Endothelial cell of umbilical vein (primary cell): ENCODE measurements around the gene HSFX1. TPM values are rescaled to one million over a fixed set of nuclear protein-coding genes. Genes with fewer than 3 reads are reported as not detected.
"Not testable (repeated sequence)": the region's sequence is repeated elsewhere in the genome, so short reads cannot be mapped to it uniquely, and the experiment has no call there.

Source experiments
- BruUV-seq: library from RNA; stranded (reverse); fragments of 400-500 nt; replicated peaks from 2 replicates; lab custom pipeline; 2021; lab: Mats Ljungman, UMichigan
- CTCF ChIA-PET: fragments of 300-600, 350-600 bp; sonication (Branson Sonifier 250); formaldehyde crosslinking; loops from one replicate; lab custom pipeline; 2021; ENCODE audit warnings: antibody characterized with exemption, inconsistent platforms; lab: Charles Lee
- POLR2A ChIA-PET: fragments of 300-600, 350-600 bp; sonication (Branson Sonifier 250); formaldehyde crosslinking; loops from one replicate; lab custom pipeline; 2021; ENCODE audit warnings: antibody characterized with exemption, inconsistent platforms; lab: Charles Lee
- DNase-seq: peaks from one replicate; pipeline ENCODE4 v3.0.0-alpha.2; 2011; ENCODE audit warnings: low read depth, low spot score
- FAIRE-seq: peaks from 2 replicates; lab custom pipeline; 2011; peaks lifted over from hg19 to GRCh38; lab: Jason Lieb, UNC
- H2AFZ ChIP-seq: 2 replicates; pipeline ENCODE4 v1.6.0; 2012; ENCODE audit warnings: low read depth, low read length, control low read depth, inconsistent platforms
- H3K27ac ChIP-seq: 2 replicates; pipeline ENCODE4 v1.5.1; 2011; ENCODE audit warnings: low read depth, mild to moderate bottlenecking, control low read depth, low read length, moderate library complexity; ENCODE audit not compliant: insufficient read depth
- H3K27me3 ChIP-seq, 2 experiments: 2 replicates each; pipeline versions ENCODE4 v1.6.0 to v1.6.1; 2011; ENCODE audit warnings: low read length in 2 of 2, mixed read lengths in 1 of 2; ENCODE audit not compliant: control insufficient read depth in 2 of 2, insufficient read depth in 2 of 2
- H3K36me3 ChIP-seq, 2 experiments: 2 replicates in 1 of 2; 3 replicates in 1 of 2; pipeline ENCODE4 v1.5.1; 2011; ENCODE audit warnings: low read length in 2 of 2, mild to moderate bottlenecking in 1 of 2, moderate library complexity in 1 of 2; ENCODE audit not compliant: control insufficient read depth in 2 of 2, insufficient read depth in 2 of 2; ENCODE audit errors: extremely low read depth in 1 of 2
- H3K4me1 ChIP-seq: 3 replicates; pipeline ENCODE4 v1.5.1; 2011; ENCODE audit warnings: mild to moderate bottlenecking, low read length; ENCODE audit not compliant: control insufficient read depth, insufficient read depth; ENCODE audit errors: extremely low read depth
- H3K4me2 ChIP-seq: 2 replicates; pipeline ENCODE4 v1.6.1; 2011; ENCODE audit warnings: low read length, control low read depth, mixed read lengths; ENCODE audit not compliant: insufficient read depth
- H3K4me3 ChIP-seq, 3 experiments: fragments of 200-600 bp in 1 of 3; sonication (generic), shearing (Covaris generic) in 1 of 3; replicated peaks in 1 of 3; 2 replicates each; pipeline ENCODE4 v1.5.1; 2011 to 2016; ENCODE audit warnings: control low read depth in 3 of 3, low read length in 3 of 3, mild to moderate bottlenecking in 2 of 3, inconsistent platforms in 1 of 3, low read depth in 1 of 3, moderate library complexity in 1 of 3; ENCODE audit not compliant: insufficient read depth in 1 of 3
- H3K79me2 ChIP-seq: 2 replicates; pipeline ENCODE4 v1.6.0; 2012; ENCODE audit warnings: low read length, inconsistent platforms; ENCODE audit not compliant: control insufficient read depth, insufficient read depth
- H3K9ac ChIP-seq: replicated peaks from 2 replicates; pipeline ENCODE3; 2011; ENCODE audit warnings: low read length, control low read depth; ENCODE audit not compliant: insufficient read depth; ENCODE audit errors: extremely low read depth
- H3K9me1 ChIP-seq: replicated peaks from 3 replicates; pipeline ENCODE4 v1.6.0; 2011; ENCODE audit warnings: mild to moderate bottlenecking, low read length; ENCODE audit not compliant: control insufficient read depth, insufficient read depth; ENCODE audit errors: extremely low read depth
- H3K9me3 ChIP-seq: replicated peaks from 2 replicates; pipeline ENCODE4 v1.5.1; 2012; ENCODE audit warnings: low read length, inconsistent platforms; ENCODE audit not compliant: control insufficient read depth, insufficient read depth
- H4K20me1 ChIP-seq: replicated peaks from 2 replicates; pipeline ENCODE3; 2011; ENCODE audit warnings: mild to moderate bottlenecking, low read length; ENCODE audit not compliant: control insufficient read depth, insufficient read depth; ENCODE audit errors: extremely low read depth
- dilution Hi-C: fragments of 300-500 bp; cut with MboI; formaldehyde crosslinking; loops from one replicate; pipeline ENCODE4 v1.15.0; 2019; ENCODE audit warnings: low sequenced_read_pairs; ENCODE audit not compliant: extremely low pct_ligation_motif_present
- intact Hi-C: fragments of 100-400 bp; cut with micrococcal nuclease; formaldehyde crosslinking; loops from one replicate; pipeline ENCODE4 v1.10.0; 2022
- polyA plus RNA-seq, 4 experiments: library from polyadenylated mRNA; depleted of rRNA in 3 of 4; stranded (reverse) in 3 of 4; unstranded in 1 of 4; fragments of >200 nt; gene quantifications; 2 replicates each; pipeline versions ENCODE4 v1.2.1 to v1.2.3, GENCODE V29; 2011 to 2012; ENCODE audit warnings: missing spikeins in 1 of 4
- total RNA-seq: library from RNA; stranded (reverse); gene quantifications from 2 replicates; pipeline ENCODE4 v1.2.3, GENCODE V29; 2021

HSFX1 gene
- total and polyA plus RNA-seq, 2 donors (not counting 3 experiments of a cell fraction or from before 2014, with no cell fraction given): 0.68 to 0.88 TPM

- DNase-seq, H3K36me3 ChIP-seq, intact Hi-C loops: not testable (repeated sequence)
These were observed 4.1 kb downstream of the HSFX1 start for GRCh38 chrX:149777999-149778398.

GRCh38 chrX:149781727-149782126 is 7.9 kb downstream of the HSFX1 start, which contains the start of gene MAGEA9:
Gene MAGEA9 (plus strand): TSS chrX:149781930. CDS start chrX:149786211, 4,281 bp downstream.
- CTCF ChIA-PET, H3K4me2 ChIP-seq, H3K27me3 ChIP-seq, FAIRE-seq, H4K20me1 ChIP-seq, H3K36me3 ChIP-seq, H3K4me1 ChIP-seq, H3K79me2 ChIP-seq, DNase-seq, intact Hi-C loops, dilution Hi-C loops, POLR2A ChIA-PET, H2AFZ ChIP-seq, H3K4me3 ChIP-seq, BruUV-seq, H3K9me1 ChIP-seq, H3K27ac ChIP-seq, H3K9ac ChIP-seq, H3K9me3 ChIP-seq: not testable (repeated sequence)

More at GRCh38 chrX:149777999-149778398, 4.1 kb downstream of the HSFX1 start:
- H4K20me1 ChIP-seq, H3K4me2 ChIP-seq, dilution Hi-C loops, POLR2A ChIA-PET, H3K27me3 ChIP-seq, BruUV-seq, H3K79me2 ChIP-seq, H3K27ac ChIP-seq, H3K9ac ChIP-seq, H2AFZ ChIP-seq, H3K4me3 ChIP-seq, CTCF ChIA-PET, H3K9me3 ChIP-seq, H3K9me1 ChIP-seq, H3K4me1 ChIP-seq: not testable (repeated sequence)
- FAIRE-seq: peak; percentile 83

GRCh38 chrX:149795531-149795930 is 21.7 kb downstream of the HSFX1 start:
- H3K79me2 ChIP-seq, H3K4me2 ChIP-seq, DNase-seq, BruUV-seq, FAIRE-seq, H3K4me1 ChIP-seq, dilution Hi-C loops, POLR2A ChIA-PET, CTCF ChIA-PET, H3K36me3 ChIP-seq, H4K20me1 ChIP-seq, H3K9me3 ChIP-seq, H2AFZ ChIP-seq, H3K4me3 ChIP-seq, H3K9me1 ChIP-seq, H3K9ac ChIP-seq, H3K27me3 ChIP-seq, intact Hi-C loops, H3K27ac ChIP-seq: not testable (repeated sequence)
